GM19238 (cell line): ENCODE measurements around the gene HHIPL1.

Source experiments
- DNase-seq: peaks from one replicate; pipeline ENCODE4 v3.0.0; 2011; ENCODE audit warnings: low spot score; ENCODE audit not compliant: insufficient read length

The HHIPL1 gene

DNA sequence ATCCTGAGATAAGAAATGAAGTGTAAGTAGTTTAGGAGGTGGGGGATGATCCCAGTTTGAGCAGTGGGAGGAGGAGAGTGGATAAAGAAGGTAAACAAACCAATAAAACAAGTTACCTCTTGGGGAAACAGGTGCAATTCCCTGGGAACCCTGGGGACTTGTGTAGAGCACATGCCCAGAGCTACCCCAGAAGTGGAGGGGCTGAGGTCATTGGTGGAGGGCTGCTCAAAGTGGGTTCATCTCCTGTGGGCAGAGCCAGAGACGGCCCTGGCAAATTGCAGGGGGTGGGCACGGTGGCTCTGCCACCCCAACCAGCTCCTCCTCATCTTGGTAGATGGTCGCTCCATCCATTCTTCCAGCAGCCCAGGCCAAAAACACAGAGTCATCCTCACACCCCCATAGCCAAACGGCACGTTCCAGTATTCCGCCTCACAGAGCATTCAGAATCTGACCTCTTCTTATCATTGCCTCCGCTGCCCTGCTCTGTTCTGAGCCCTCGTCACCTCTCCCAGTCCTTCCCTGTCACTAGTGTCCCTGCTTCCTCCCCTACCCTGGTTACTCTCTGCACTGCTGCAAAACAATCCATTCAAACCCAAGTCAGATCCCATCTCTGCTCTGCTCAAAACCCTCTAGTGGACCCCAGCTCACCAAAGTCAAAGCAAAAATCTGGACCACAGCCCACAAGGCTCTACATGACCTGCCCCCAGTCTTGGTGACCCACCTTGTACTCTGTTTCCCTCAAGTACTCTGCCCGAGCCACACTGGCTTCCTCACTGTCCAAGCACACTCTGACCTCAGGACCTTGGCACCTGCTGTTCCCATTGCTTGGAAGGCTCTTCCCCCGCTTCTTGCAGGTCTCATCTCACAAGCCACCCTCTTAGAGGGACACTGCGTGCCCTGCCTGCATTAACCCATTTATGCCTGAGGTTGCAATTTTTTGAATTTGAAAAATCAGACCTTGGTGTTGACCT, 44.6 kb downstream of the HHIPL1 start:
- no peak for DNase-seq

- no peak for DNase-seq
These were observed 45.7 kb downstream of the HHIPL1 start for GRCh38 chr14:99690636-99691035.

DNA sequence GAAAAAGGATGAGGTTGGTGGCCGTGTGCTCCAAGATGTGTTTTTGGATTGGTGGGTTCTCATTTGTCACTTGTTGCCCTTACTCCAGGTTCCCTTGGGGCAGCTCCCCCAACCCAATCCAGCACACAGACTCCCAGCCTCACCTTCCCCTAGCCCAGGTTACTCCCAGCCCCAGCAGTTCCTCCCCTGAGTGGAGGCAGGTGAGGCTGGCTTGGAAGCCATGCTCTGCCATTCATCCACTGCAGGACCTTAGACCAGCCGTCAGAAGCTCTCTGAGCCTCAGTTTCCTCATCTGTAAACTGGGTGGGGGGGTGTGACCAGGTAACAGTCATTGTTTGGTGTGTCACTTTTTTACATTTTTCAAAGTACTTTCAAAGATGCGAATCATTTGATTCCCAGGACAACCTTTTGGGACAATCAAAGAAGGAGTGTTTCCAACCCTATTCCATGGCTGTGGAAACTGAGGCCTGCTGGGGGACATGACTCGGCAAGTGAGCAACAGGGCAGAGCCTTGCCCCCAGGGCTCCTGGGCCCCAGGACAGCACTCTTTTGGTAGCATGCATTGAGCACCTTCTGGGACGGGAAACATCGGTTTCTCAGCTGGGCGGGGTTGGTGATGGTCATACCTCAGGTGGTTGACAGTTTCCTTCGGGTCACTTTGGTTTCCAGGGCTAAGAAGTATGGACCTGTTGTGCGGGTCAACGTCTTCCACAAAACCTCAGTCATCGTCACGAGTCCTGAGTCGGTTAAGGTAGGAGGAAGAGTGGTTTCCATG, 46.4 kb downstream of the HHIPL1 start:
- no peak for DNase-seq

DNA sequence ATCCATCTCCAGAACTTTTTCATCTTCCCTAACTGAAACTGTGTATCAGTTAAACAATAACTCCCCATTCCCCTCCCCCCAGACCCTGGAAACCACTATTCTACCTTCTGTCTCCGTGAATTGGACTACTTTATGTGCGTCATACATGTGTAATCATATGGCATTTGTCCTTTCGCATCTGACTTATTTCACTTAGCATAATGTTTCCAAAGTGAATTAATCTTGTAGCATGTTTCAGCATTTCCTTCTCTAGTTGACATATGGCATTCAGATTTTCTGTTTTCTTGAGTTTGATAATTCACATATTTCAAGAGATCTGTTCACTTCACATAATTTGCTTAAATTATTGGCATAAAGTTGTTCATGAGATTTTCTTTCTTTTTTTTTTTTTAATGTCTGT, 49.0 kb downstream of the HHIPL1 start:
- DNase-seq: no peak

DNA sequence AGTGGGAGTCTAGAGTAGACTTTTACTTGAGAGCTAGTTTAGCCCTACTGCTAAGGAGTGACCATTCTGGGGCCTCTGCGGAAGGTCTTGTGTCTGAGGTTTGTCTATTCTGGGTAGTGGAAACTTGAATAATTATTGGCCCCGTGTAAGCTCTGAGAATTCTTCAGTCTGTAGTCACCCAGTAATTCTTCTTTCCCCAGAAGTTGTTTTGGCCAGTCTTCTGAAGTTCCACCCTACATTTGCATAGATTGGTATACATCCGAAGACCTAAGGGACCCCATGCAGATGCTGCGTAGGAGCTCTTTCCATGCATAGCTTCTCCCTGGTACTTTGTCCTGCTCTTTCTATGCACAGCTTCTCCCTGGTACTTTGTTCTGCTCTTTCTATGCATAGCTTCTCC, 52.0 kb downstream of the HHIPL1 start:
- no peak for DNase-seq

- no peak for DNase-seq
These were observed 53.3 kb downstream of the HHIPL1 start for GRCh38 chr14:99698236-99698635.

GRCh38 chr14:99698642-99699041, 53.7 kb downstream of the HHIPL1 start:
- DNase-seq: no peak

DNA sequence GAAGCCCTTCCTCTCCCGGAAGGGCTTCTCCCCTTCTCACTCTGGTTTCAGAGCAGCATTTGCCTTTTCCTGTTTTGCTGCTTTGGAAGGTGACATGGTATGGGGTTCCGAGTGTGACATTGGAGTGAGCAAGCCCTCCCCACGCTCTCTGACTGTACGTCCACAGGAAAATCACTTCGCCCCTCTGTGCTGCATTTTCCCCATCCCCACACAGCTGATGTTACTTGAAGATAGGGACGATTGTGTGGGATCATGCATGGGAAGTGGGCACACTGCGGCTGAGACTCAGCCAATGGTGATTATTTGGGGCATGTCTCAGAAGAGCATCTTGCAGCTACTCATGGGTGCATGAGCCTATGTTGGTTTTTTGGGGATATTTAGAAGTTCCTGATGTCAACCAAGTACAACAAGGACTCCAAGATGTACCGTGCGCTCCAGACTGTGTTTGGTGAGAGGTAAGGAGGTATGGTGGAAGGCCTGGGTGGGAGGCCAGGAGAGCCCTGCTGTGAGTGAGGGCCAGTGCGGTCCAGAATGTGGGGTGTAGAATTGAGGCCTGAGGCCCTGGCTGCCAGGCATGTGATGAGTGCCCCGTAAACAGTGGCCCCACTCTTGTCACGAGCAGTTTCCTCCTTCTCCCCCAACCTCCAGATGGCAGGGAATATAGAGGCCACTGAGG, 54.3 kb downstream of the HHIPL1 start:
- no peak for DNase-seq

- no peak for DNase-seq
These were observed 54.9 kb downstream of the HHIPL1 start for GRCh38 chr14:99699861-99700260.

GRCh38 chr14:99700379-99700778, 55.5 kb downstream of the HHIPL1 start:
- no peak for DNase-seq

DNA sequence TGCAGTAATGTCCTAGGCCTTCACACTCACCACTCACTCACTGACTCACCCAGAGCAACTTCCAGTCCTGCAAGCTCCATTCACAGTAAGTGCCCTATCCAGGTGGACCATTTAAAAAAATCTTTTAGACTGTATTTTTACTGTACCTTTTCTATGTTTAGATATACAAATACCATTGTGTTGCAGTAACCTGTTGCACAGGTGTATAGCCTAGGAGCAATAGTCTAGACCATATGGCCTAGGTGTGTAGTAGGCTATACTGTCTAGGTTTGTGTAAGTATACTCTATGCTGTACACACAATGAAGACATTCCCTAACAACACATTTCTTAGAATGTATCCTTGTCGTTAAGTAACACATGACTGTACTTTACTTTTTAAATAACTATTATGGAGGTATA, 56.3 kb downstream of the HHIPL1 start:
- no peak for DNase-seq

- DNase-seq: no peak
These were observed 57.2 kb downstream of the HHIPL1 start for GRCh38 chr14:99702115-99702514.

DNA sequence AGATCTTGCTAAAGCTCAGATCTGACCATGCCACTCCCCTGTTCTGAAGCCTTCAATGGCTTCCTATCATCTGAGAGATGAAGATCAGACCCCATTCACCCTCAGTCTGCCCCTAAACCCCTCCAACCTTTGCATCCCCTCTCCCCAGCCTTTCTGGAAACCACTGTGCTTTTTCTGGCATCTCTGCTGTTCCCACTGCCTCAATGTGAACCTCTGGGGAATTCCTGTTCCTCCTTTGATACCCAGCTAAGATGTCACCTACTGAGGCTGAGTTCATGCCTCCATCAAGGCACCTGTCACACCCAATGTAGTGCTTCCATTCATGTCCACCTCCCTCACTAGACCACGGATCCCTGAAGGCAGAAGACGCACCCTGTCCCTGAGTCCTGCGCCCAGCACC, 58.5 kb downstream of the HHIPL1 start:
- no peak for DNase-seq

DNA sequence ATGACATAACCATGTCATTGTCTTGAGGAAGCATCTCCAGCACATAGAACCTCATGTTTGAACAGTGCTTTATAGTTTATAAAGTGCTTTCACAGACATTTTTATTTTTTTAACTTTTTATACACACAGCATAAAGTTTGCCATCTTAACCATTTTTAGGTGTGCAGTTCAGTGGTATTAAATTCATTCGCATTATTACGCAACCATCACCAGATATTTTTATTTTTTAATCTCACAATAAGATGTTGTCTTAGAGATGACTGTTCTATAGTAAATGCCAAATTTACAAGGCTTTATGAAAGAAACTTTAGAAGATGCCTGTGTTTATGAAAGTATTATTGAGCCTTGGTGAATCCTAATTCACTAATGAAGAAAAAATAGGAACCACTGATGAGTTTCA, 59.1 kb downstream of the HHIPL1 start:
- no peak for DNase-seq

GRCh38 chr14:99706107-99706900, 61.4 kb downstream of the HHIPL1 start:
- no peak for DNase-seq

DNA sequence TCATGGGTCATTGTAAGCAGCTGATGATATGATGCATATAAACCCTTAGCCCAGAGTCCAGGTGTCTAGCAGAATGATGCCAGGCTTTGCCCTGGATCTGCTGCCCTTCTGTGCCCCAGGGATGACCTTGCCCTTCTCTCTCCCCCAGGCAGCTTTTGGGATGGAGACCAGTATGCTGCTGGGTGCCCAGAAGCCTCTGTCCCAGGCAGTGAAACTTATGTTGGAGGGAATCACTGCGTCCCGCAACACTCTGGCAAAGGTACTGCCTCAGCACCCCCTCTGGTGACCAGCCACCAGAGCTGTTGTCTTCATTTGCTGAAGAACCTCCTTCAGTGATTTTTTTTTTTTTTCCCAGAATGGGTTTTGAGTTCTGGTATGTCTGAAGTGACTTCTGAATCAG, 62.5 kb downstream of the HHIPL1 start:
- DNase-seq: no peak

GRCh38 chr14:99707921-99708320, 63.0 kb downstream of the HHIPL1 start:
- DNase-seq: no peak

- DNase-seq: no peak
These were observed 63.5 kb downstream of the HHIPL1 start for GRCh38 chr14:99708449-99708848.

DNA sequence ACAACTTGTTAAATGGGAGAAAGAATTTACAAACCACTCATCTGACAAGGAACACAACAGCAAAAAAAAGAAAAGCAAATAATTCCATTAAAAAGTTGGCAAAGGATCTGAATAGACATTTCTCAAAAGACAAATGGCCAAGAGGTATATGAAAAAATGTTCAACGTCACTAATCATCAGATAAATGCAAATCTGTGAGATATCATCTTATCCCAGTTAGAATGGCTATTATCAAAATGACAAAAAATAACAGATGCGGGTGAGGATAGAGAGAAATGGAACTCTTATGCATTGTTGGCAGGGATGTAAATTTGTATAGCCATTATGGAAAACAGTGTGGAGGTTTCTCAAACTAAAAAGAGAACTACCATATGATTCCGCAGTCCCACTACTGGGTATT, 69.0 kb downstream of the HHIPL1 start:
- no peak for DNase-seq

GRCh38 chr14:99715266-99716000, 70.5 kb downstream of the HHIPL1 start:
- no peak for DNase-seq
